GM12872 (cell line): ENCODE results near the gene MYH11.

Experiments used
- CTCF ChIP-seq: IDR thresholded peaks from 3 replicates; pipeline ENCODE4 v1.5.1; 2011; ENCODE audit warnings: low read depth, mild to moderate bottlenecking, low read length, moderate library complexity; ENCODE audit not compliant: insufficient read depth

The MYH11 gene

GRCh38 chr16:15677447-15677846 is 179.4 kb downstream of the MYH11 start:
- TF ChIP-seq CTCF = no peak

GRCh38 chr16:15676506-15676905 is 180.3 kb downstream of the MYH11 start:
- no peak for TF ChIP-seq CTCF

GRCh38 chr16:15674571-15674970 is 182.3 kb downstream of the MYH11 start:
- no peak for TF ChIP-seq CTCF

GRCh38 chr16:15672514-15673167 is 184.2 kb downstream of the MYH11 start:
- TF ChIP-seq CTCF = no peak

- no peak for TF ChIP-seq CTCF
These were observed 185.2 kb downstream of the MYH11 start for GRCh38 chr16:15671530-15672117.

GRCh38 chr16:15667091-15667742 is 189.6 kb downstream of the MYH11 start:
- TF ChIP-seq CTCF = no peak

GRCh38 chr16:15665107-15665506 is 191.7 kb downstream of the MYH11 start:
- TF ChIP-seq CTCF = no peak
